Tibial nerve (tissue), 4 donors: ENCODE measurements around the gene GMPR2. TPM values are rescaled to one million over a fixed set of nuclear protein-coding genes. Genes with fewer than 3 reads are reported as not detected.
A peak's percentile ranks its signal among the peaks of the same experiment; 100 is the strongest.

Experiments
- DNase-seq, 2 donors: peaks; one replicate each; pipeline ENCODE4 v3.0.0-alpha.2; 2019; ENCODE audit warnings: low spot score in 2 of 2
- H3K27ac ChIP-seq, 4 donors: fragments of 200-600 bp; sonication (generic) in 3 of 4; one replicate each; pipeline ENCODE4 v1.5.1; 2017 to 2019; ENCODE audit warnings: mild to moderate bottlenecking in 1 of 4
- H3K27me3 ChIP-seq, 2 donors: fragments of 200-600 bp; sonication (generic) in 1 of 2; one replicate each; pipeline versions ENCODE4 v1.5.1 to v1.6.0; 2017 to 2019
- H3K36me3 ChIP-seq, 3 donors: fragments of 200-600 bp; sonication (generic); one replicate each; pipeline ENCODE4 v1.5.1; 2018 to 2019
- H3K4me1 ChIP-seq, 4 donors: fragments of 200-600 bp; sonication (generic) in 3 of 4; one replicate each; pipeline ENCODE4 v1.5.1; 2017 to 2019
- H3K4me3 ChIP-seq, 4 donors: fragments of 200-600 bp; sonication (generic) in 3 of 4; one replicate each; pipeline ENCODE4 v1.5.1; 2017 to 2019; ENCODE audit warnings: mild to moderate bottlenecking in 1 of 4, moderate library complexity in 1 of 4
- H3K9me3 ChIP-seq, 4 donors: fragments of 200-600 bp; sonication (generic) in 3 of 4; one replicate each; pipeline ENCODE4 v1.5.1; 2017 to 2019
- EP300 ChIP-seq, 2 donors: sonication (generic); formaldehyde crosslinking; IDR thresholded peaks; one replicate each; pipeline ENCODE4 v1.6.1; 2017; ENCODE audit warnings: antibody characterized with exemption in 2 of 2, mild to moderate bottlenecking in 1 of 2
- POLR2A ChIP-seq, 2 donors: fragments of 450-650 bp; IDR thresholded peaks; one replicate each; pipeline ENCODE4 v1.6.1; 2017; ENCODE audit warnings: antibody characterized with exemption in 2 of 2, mild to moderate bottlenecking in 2 of 2, moderate library complexity in 2 of 2
- WGBS, 2 donors: methylation state at CpG; one replicate each; pipeline ENCODE4 v1.1.5; 2018; 5-methylcytosine and 5-hydroxymethylcytosine counted together
- total RNA-seq, 4 donors: library from RNA; depleted of rRNA; stranded (reverse); fragments of >200 nt; gene quantifications; one replicate each; pipeline ENCODE4 v1.1.0, GENCODE V29; 2016
- TF ChIP-seq, protein P1 (sequence below), 5 experiments: fragments of 200-600 bp in 3 of 5; fragments of 450-650 bp in 2 of 5; sonication (generic) in 3 of 5; IDR thresholded peaks; one replicate each; pipeline ENCODE4 v1.5.1; 2016 to 2019; ENCODE audit warnings: antibody characterized with exemption in 5 of 5, mild to moderate bottlenecking in 3 of 5, moderate library complexity in 2 of 5

The GMPR2 gene
- total RNA-seq, 4 donors from 2014 or later, result 46.5 to 63.4 (median 57.2) TPM

DNA sequence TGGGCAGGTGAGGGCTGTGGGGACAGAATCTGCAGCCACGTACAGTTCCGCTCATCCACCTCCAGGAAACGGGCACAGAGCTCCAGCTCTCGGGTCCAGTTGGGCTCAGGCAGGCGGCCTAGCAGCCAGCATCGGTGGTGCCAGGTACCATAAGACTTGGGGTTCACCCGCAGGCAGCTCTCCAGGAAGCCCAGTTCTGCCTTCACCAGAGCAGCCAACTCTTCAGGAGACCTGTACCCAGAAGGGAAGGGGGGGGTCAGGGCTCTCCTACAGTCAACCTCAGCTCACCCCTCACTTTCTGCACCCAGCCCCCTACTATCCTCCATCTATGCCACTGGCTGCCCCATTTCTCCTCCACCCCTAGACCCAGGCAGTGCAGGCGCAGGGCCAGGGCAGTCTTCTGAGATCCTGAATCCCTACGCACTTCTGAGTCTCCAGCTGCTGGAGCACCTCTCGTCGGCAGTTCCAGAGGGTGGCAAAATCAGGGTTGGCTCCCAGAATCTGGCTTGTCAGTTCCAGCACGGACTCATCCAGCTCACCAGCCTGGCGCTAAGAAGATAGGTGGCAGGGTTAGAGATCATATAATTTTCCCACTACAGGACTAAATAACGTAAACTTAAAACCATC is 37.3 kb downstream of the GMPR2 start:
- Histone ChIP-seq H3K27ac (no peak overlapping the region), H3K9me3 (no peaks in the 10 kb centered on the region), H3K27me3 (no peaks in the 10 kb centered on the region), H3K4me1 (peaks cover 0 to 19% (median 8%) of the 10 kb centered on the region in 4 donors), H3K4me3 (no peak overlapping the region), H3K36me3 (peaks cover 0 to 52% (median 4%) of the 10 kb centered on the region in 3 donors)
- no peak for DNase-seq
- 93 to 97% methylated on average over 14 of the region's 14 CpGs for WGBS, 2 donors
- TF ChIP-seq, protein P1, sequence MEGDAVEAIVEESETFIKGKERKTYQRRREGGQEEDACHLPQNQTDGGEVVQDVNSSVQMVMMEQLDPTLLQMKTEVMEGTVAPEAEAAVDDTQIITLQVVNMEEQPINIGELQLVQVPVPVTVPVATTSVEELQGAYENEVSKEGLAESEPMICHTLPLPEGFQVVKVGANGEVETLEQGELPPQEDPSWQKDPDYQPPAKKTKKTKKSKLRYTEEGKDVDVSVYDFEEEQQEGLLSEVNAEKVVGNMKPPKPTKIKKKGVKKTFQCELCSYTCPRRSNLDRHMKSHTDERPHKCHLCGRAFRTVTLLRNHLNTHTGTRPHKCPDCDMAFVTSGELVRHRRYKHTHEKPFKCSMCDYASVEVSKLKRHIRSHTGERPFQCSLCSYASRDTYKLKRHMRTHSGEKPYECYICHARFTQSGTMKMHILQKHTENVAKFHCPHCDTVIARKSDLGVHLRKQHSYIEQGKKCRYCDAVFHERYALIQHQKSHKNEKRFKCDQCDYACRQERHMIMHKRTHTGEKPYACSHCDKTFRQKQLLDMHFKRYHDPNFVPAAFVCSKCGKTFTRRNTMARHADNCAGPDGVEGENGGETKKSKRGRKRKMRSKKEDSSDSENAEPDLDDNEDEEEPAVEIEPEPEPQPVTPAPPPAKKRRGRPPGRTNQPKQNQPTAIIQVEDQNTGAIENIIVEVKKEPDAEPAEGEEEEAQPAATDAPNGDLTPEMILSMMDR (IDR thresholded peaks at IDR 0.05), result no peak
- TF ChIP-seq POLR2A (IDR thresholded peaks at IDR 0.05) (no peak), EP300 (IDR thresholded peaks at IDR 0.05) (no peak)

DNA sequence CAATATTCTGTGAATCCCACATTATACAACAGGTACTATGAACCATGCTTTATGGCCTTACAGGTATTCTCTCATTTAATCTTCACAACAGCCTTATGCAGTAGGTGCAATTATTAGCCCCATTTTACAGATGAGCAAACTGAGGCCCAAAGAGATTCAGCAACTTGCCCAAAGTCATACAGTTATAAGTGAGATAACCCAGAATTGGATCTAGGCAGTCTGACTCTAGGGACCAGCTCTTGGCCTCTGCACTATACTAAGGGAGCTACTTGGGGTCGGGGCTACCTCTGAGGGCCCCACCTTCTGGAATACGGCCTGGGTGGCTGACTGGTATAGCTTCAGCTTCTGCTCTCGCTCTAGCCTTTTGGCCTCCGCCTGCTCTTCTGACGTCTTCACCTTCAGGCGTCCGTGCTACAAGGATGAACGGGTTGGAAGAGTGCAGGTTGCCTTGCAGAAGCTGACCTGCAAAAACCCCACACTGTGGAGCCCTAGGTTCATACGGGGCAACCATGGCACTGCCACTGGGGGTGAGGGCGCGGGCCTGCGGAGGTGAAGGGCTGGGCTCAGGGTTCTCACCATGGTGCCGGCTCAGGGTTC is 37.9 kb downstream of the GMPR2 start:
- H3K4me1 ChIP-seq, result peaks cover 0 to 22% (median 8%) of the 10 kb centered on the region in 4 donors
- 13 to 14% methylated on average over 11 to 12 of the region's 13 CpGs for WGBS, 2 donors
- TF ChIP-seq, protein P1 (IDR thresholded peaks at IDR 0.05), result no peak
- no peak for TF ChIP-seq EP300 (IDR thresholded peaks at IDR 0.05)
- no peak for TF ChIP-seq POLR2A (IDR thresholded peaks at IDR 0.05)
- DNase-seq, result no peak
- H3K27ac ChIP-seq, result peak overlapping the region; percentile 88 to 99 (median 99)
- peaks cover 0 to 46% (median 4%) of the 10 kb centered on the region in 3 donors for H3K36me3 ChIP-seq
- no peaks in the 10 kb centered on the region for H3K9me3 ChIP-seq
- peak overlapping the region; percentile 77 to 99 (median 95) for H3K4me3 ChIP-seq
- no peaks in the 10 kb centered on the region for H3K27me3 ChIP-seq

DNA sequence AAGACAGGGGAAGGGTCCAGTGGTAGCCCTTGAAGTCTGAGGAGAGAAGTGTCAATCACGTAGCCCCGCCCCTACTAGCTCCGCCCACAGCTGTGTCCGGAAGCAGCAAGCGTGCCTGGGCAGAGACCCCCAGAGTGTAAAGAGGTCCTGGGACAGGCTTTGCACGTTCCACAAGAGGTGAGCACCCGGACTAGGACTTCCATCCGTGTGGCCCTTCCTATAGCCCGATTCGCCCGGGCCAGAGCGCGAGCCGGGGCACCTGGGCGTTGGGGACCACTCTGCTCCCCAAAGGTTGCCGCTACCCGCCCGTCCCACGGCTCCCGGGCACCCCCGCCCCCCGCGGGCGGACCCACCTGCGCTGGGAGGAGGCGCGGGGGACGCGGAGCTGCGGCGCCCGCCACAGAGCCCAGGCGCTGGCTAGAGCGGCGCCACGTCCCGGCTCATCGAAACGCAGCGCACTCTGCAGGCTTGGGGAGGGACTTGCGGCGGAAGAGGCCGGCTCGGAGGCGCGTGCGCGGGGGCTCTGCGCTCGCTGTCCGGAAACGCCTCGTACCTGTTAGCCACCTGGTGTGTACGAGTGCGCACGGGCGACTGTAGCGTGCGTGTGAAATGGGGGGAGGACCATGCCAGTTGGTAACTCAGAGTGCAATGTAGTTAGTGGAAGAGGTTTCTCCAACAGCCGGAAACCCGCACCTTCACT is 38.6 kb downstream of the GMPR2 start, which contains the start of gene RABGGTA:
Gene RABGGTA, minus strand, starts transcription at position 464 of the 700 bp plus-strand sequence. CDS start 482 bp downstream, outside the sequence.
- Histone ChIP-seq H3K27ac (peak within 1 kb of the TSS; percentile 88 to 99 (median 99)), H3K36me3 (peaks cover 0 to 39% (median 4%) of the 10 kb centered on the region in 3 donors), H3K9me3 (no peaks in the 10 kb centered on the region), H3K4me1 (peaks cover 0 to 24% (median 8%) of the 10 kb centered on the region in 4 donors), H3K4me3 (peak within 1 kb of the TSS; percentile 77 to 99 (median 95)), H3K27me3 (no peaks in the 10 kb centered on the region)
- TF ChIP-seq, protein P1 (IDR thresholded peaks at IDR 0.05), result peak; percentile 77 to 92 (median 89)
- peak in 1 of 2 donors; percentile 49 for TF ChIP-seq POLR2A (IDR thresholded peaks at IDR 0.05)
- peak in 1 of 2 donors; percentile 67 for TF ChIP-seq EP300 (IDR thresholded peaks at IDR 0.05)
- WGBS, 2 donors, result 0 to 1% methylated on average over 8 to 26 of the region's 61 CpGs
- peak; percentile 65 to 75 for DNase-seq

DNA sequence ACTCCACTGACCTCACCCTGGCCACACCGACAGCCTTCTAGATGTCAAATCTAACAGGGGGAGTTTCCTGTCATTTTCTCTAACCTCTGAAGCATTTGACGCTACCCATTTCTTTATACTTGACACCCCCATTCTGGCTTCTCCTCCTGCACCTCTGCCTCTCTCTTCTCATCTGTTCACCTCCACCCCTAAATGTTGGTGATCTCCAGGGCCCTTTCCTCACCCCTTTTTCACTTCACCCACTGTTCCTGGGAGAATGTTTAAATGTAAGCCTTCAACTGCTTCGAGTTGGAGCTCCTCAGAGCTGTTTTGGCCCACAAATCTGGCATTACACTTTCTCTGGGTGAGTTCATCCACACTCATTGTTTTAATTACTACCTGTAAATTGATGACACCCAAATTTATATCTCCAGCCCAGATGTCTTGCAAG is 39.1 kb downstream of the GMPR2 start:
- Histone ChIP-seq H3K4me3 (peak overlapping the region; percentile 77 to 99 (median 95)), H3K27ac (peak overlapping the region; percentile 88 to 99 (median 99)), H3K27me3 (no peaks in the 10 kb centered on the region), H3K36me3 (peaks cover 0 to 34% (median 4%) of the 10 kb centered on the region in 3 donors), H3K4me1 (peaks cover 0 to 24% (median 8%) of the 10 kb centered on the region in 4 donors), H3K9me3 (no peaks in the 10 kb centered on the region)
- WGBS, 2 donors, result 23 to 26% methylated on average over 3 of the region's 3 CpGs
- DNase-seq, result no peak
- TF ChIP-seq, protein P1 (IDR thresholded peaks at IDR 0.05), result no peak
- no peak for TF ChIP-seq EP300 (IDR thresholded peaks at IDR 0.05)
- TF ChIP-seq POLR2A (IDR thresholded peaks at IDR 0.05), result no peak
